Measurements from ENCODE around the gene CYP11A1.
A peak's percentile ranks its signal among the peaks of the same experiment; 100 is the strongest.

Gene CYP11A1

GRCh38 chr15:74340150-74340549 lies 27.3 kb downstream of the CYP11A1 start:
- DNase-seq, result peak; percentile 73

GRCh38 chr15:74339371-74339770 lies 28.1 kb downstream of the CYP11A1 start:
- no peak for DNase-seq

GRCh38 chr15:74338676-74339075 lies 28.8 kb downstream of the CYP11A1 start:
- DNase-seq, result no peak

- DNase-seq, result no peak
Observed at GRCh38 chr15:74337607-74338211, 29.7 kb downstream of the CYP11A1 start.

GRCh38 chr15:74337146-74337545 lies 30.3 kb downstream of the CYP11A1 start:
- no peak for DNase-seq

GRCh38 chr15:74336061-74337005 lies 31.1 kb downstream of the CYP11A1 start:
- DNase-seq, result no peak

GRCh38 chr15:74335396-74335795 lies 32.0 kb downstream of the CYP11A1 start:
- DNase-seq, result no peak

- DNase-seq, result no peak
Observed at GRCh38 chr15:74334127-74334526, 33.3 kb downstream of the CYP11A1 start.

GRCh38 chr15:74333662-74334061 lies 33.8 kb downstream of the CYP11A1 start:
- no peak for DNase-seq

GRCh38 chr15:74333093-74333492 lies 34.4 kb downstream of the CYP11A1 start:
- DNase-seq, result no peak

GRCh38 chr15:74332611-74333010 lies 34.8 kb downstream of the CYP11A1 start:
- DNase-seq, result no peak

- no peak for DNase-seq
Observed at GRCh38 chr15:74332011-74332410, 35.4 kb downstream of the CYP11A1 start.

GRCh38 chr15:74330861-74331408 lies 36.5 kb downstream of the CYP11A1 start:
- DNase-seq, result no peak

GRCh38 chr15:74328331-74329056 lies 39.0 kb downstream of the CYP11A1 start:
- DNase-seq, result no peak

GRCh38 chr15:74327756-74328155 lies 39.7 kb downstream of the CYP11A1 start:
- no peak for DNase-seq

GRCh38 chr15:74326746-74327145 lies 40.7 kb downstream of the CYP11A1 start:
- no peak for DNase-seq

- no peak for DNase-seq
Observed at GRCh38 chr15:74324714-74325113, 42.7 kb downstream of the CYP11A1 start.

GRCh38 chr15:74322558-74323180 lies 44.8 kb downstream of the CYP11A1 start:
- DNase-seq, result peak; percentile 80

- peak; percentile 65 for DNase-seq
Observed at GRCh38 chr15:74320352-74321247, 46.8 kb downstream of the CYP11A1 start.

GRCh38 chr15:74319596-74320351 lies 47.7 kb downstream of the CYP11A1 start:
- DNase-seq, result peak; percentile 37

- no peak for DNase-seq
Observed at GRCh38 chr15:74319138-74319460, 48.3 kb downstream of the CYP11A1 start.

Data from hematopoietic multipotent progenitor cell treated with erythropoietin and hydrocortisone succinate and interleukin-3 and kit ligand, for 4 days (in vitro differentiated cells).